NOMO-1 (cell line): Measurements from ENCODE around the gene PCDH15.
"Not testable (repeated sequence)": the region's sequence is repeated elsewhere in the genome, so short reads cannot be mapped to it uniquely, and the experiment has no call there.

Experiments
- DNase-seq, 2 experiments: peaks; one replicate each; lab custom pipeline; 2025; ENCODE audit not compliant: unreplicated experiment in 2 of 2; lab: John Stamatoyannopoulos, UW

Gene PCDH15

DNA sequence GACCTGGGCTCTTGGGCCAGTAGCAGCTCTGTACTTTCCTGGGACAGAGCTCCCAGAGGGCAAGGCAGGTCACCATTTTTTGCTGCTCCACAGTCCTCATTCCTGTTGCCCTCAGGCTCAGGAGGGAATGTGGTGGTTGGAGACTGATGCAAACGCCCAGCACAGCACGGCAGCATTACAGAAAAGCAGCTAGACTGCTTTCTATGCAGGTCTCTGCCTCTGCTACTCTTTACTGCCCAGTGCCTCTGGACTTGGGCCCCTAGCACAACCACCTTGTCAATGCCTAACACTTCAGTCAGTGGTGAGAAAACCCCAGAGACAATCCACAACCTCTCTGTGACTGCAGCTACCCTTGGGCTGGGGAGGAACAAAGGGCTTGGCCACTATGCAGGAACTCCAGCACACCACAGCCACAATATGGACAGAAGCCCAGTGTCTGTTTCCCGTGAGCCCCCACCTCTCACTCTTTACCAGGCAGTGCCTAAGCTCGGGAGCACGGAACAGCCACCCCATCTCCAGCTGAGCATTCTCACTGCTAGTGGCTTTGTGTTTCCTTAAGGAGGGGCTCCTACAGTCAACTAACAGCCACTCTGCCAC lies 790.6 kb downstream of the PCDH15 start:
- DNase-seq, result no peak

- no peak for DNase-seq
Observed at GRCh38 chr10:54009672-54010071, 791.4 kb downstream of the PCDH15 start.

DNA sequence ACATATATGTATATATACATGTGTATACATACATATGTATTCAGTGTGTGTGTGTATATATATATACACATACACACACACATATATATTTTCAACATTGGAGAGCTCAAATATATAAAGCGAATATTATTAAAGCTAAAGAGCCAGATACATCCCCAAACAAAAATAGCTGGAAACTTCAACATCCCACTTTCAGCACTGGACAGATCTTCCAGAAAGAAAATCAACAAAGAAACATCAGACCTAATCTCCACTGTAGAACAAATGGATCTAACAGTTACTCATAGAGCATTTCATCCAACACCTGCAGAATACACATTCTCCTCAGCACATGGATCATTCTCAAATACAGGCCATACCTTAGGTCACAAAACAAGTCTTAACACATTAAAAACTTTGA lies 799.0 kb downstream of the PCDH15 start:
- DNase-seq, result no peak

- DNase-seq, result peak in 1 of 2 experiments; percentile 12
Observed at GRCh38 chr10:53997953-53998352, 803.1 kb downstream of the PCDH15 start.

- DNase-seq, result no peak
Observed at GRCh38 chr10:53990799-53991238, 810.2 kb downstream of the PCDH15 start.

- no peak for DNase-seq
Observed at GRCh38 chr10:53983431-53983830, 817.6 kb downstream of the PCDH15 start.

- no peak for DNase-seq
Observed at GRCh38 chr10:53980210-53980609, 820.8 kb downstream of the PCDH15 start.

DNA sequence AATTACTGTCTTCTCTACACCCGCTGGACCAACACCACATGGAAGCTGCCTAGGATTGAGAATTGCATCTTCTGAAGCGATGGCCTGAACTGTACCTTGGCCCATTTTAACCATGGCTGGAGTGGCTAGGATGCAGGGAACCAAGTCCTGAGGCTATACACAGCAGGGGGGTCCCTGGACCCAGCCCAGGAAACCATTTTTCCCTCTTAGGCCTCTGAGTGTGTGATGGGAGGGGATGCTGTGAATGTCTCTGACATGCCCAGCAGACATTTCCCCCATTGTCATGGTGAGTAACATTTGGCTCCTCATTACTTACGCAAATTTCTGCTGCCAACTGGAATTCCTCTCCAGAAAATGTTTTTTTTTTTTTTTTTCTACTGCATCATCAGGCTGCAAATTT lies 822.7 kb downstream of the PCDH15 start:
- DNase-seq, result no peak

- DNase-seq, result no peak
Observed at GRCh38 chr10:53977267-53977666, 823.8 kb downstream of the PCDH15 start.

DNA sequence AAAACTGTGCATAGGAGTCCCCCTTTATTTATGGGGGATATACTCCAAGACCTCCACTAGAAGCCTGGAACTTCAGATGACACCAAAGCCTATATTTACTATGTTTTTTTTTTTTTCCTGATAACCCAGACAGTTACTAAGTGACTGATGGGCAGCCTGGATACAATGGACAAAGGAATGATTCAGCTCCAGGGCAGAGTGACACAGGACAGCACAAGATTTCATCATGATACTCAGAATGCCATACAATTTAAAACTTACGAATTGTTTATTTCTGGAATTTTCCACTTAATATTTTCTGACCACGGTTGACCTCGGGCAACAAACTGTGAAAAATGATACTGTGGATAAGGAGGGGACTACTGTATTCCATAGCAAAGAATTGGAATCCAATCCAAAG lies 843.6 kb downstream of the PCDH15 start:
- DNase-seq, result no peak

DNA sequence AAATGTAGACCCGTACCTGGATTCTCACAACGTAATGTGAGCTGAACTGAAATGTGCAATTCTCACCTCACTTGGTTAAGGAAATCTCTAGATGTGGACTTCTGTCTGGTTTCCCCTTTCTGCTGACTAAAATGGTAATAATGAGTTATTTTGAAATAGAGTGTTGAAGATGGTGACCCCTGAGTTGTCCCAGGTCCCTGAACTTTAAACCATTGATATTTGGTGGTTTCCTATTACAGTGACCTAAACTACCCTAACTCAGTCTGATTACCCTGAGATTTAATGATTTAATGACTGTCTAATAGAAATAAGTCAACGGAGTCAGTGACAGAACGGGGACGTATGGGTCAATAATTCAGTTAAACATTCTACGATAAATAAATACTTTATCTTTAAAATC lies 845.9 kb downstream of the PCDH15 start:
- no peak for DNase-seq

GRCh38 chr10:53952698-53953630 lies 848.1 kb downstream of the PCDH15 start:
- no peak for DNase-seq

DNA sequence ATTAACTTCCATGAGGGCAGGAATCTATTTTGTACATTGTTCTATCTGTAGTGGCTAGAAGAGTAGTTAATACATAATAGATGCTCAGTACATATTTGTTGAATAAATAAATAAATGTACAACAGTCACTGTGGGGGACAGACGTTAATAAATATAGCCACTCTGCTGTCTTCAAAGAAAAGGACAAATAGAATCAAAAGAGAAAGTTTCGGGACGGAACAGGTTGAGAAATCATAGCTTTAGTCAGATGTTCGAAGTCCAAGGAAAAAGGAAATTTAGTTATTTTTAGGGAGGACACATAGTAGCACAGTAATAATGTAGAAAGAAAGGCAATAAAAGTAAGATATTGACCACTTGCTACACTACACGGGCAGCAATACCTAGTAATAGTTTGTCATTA lies 861.4 kb downstream of the PCDH15 start:
- no peak for DNase-seq

DNA sequence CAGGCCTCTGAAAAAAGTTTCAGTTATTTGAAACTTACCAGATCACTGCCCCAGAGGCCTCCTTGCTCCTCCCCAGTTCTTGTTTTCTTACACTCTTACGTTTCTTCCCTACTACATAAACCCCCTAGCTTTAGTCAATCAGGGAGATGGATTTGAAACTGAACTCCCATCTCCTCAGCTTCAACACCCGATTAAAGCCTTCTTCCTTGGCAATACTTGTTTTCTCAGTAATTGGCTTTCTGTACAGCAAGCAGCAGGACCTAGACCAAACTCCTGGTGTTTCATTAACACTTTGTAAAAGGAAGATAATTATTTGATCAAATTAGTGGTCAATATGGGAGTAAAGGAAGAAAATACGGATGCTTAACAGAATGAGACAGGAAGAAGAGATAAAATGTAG lies 870.4 kb downstream of the PCDH15 start:
- DNase-seq, result no peak

DNA sequence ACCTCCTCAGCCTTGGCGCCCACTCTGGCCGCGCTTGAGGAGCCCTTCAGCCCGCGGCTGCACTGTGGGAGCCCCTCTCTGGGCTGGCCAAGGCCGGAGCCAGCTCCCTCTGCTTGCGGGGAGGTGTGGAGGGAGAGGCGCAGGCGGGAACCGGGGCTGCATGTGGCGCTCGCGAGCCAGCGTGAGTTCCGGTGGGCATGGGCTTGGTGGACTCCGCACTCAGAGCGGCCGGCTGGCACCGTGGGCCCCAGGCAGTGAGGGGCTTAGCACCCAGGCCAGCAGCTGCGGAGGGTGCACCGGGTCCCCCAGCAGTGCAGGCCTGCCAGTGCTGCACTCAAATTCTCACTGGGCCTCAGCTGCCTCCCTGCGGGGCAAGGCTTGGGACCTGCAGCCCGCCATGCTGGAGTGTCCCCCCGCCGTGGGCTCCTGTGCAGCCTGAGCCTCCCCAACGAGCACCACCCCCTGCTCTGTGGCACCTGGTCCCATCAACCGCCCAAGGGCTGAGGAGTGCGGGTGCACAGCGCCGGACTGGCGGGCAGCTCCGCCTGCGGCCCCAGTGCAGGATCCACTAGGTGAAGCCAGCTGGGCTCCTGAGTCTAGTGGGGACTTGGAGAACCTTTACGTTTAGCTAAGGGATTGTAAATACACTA lies 876.9 kb downstream of the PCDH15 start:
- not testable (repeated sequence) for DNase-seq

GRCh38 chr10:53918755-53919154 lies 882.3 kb downstream of the PCDH15 start:
- DNase-seq, result no peak

DNA sequence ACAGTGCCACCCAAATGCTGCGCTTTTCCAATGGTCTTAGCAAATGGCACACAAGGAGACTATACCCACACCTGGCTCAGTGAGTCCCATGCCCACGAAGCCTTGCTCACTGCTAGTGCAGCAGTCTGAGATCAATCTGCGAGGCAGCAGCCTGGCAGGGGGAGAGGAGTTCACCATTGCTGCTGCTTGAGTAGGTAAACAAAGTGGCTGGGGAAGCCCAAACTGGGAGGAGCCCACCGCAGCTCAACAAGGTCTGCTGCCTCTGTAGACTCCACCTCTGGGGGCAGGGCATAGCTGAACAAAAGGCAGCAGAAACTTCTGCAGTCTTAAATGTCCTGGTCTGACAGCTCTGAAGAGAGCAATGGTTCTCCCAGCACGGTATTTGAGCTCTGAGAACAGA lies 891.2 kb downstream of the PCDH15 start:
- no peak for DNase-seq

GRCh38 chr10:53904506-53905241 lies 896.4 kb downstream of the PCDH15 start:
- DNase-seq, result no peak

GRCh38 chr10:53903756-53904155 lies 897.3 kb downstream of the PCDH15 start:
- no peak for DNase-seq

GRCh38 chr10:53899463-53900160 lies 901.4 kb downstream of the PCDH15 start:
- peak in 1 of 2 experiments; percentile 6 for DNase-seq
